Measurements from ENCODE around the gene E2F7. TPM values are rescaled to one million over a fixed set of nuclear protein-coding genes. Genes with fewer than 3 reads are reported as not detected.
"Not testable (repeated sequence)": the region's sequence is repeated elsewhere in the genome, so short reads cannot be mapped to it uniquely, and the experiment has no call there.

The E2F7 gene
- total RNA-seq, 3 donors from 2014 or later = 0.89 to 4.4 (median 0.90) TPM

GRCh38 chr12:77104286-77104685, 38.9 kb upstream of the E2F7 start:
- H3K9me3 ChIP-seq = no peaks in the 10 kb centered on the region
- H3K36me3 ChIP-seq (ENCODE audit: low read depth) = no peaks in the 10 kb centered on the region
- TF ChIP-seq CTCF (IDR thresholded peaks at IDR 0.05) = no peak
- H3K4me3 ChIP-seq = no peak overlapping the region
- ATAC-seq = no peak
- no peak for DNase-seq
- intact Hi-C loops (cut with DNase I, micrococcal nuclease) = no loop called here
- H3K4me1 ChIP-seq (ENCODE audit: low read depth) = no peaks in the 10 kb centered on the region

- Histone ChIP-seq H3K9me3 (no peaks in the 10 kb centered on the region), H3K4me3 (no peak overlapping the region), H3K36me3 (ENCODE audit: low read depth) (no peaks in the 10 kb centered on the region), H3K4me1 (ENCODE audit: low read depth) (no peaks in the 10 kb centered on the region)
- TF ChIP-seq CTCF (IDR thresholded peaks at IDR 0.05) = no peak
- no peak for ATAC-seq
- DNase-seq = no peak
- intact Hi-C loops (cut with DNase I, micrococcal nuclease) = no loop called here
Observed at GRCh38 chr12:77102691-77103090, 37.3 kb upstream of the E2F7 start.

GRCh38 chr12:77102123-77102522, 36.8 kb upstream of the E2F7 start:
- TF ChIP-seq CTCF (IDR thresholded peaks at IDR 0.05) = no peak
- DNase-seq = no peak
- no peak overlapping the region for H3K4me3 ChIP-seq
- intact Hi-C loops (cut with DNase I, micrococcal nuclease) = no loop called here
- no peak for ATAC-seq
- no peaks in the 10 kb centered on the region for H3K9me3 ChIP-seq
- H3K4me1 ChIP-seq (ENCODE audit: low read depth) = no peaks in the 10 kb centered on the region
- no peaks in the 10 kb centered on the region for H3K36me3 ChIP-seq (ENCODE audit: low read depth)

- DNase-seq (no peak), ATAC-seq (no peak)
- Histone ChIP-seq H3K4me1 (ENCODE audit: low read depth) (no peaks in the 10 kb centered on the region), H3K4me3 (no peak overlapping the region), H3K9me3 (no peaks in the 10 kb centered on the region), H3K36me3 (ENCODE audit: low read depth) (no peaks in the 10 kb centered on the region)
- intact Hi-C loops (cut with DNase I, micrococcal nuclease) = no loop called here
- no peak for TF ChIP-seq CTCF (IDR thresholded peaks at IDR 0.05)
Observed at GRCh38 chr12:77099799-77100198, 34.4 kb upstream of the E2F7 start.

- intact Hi-C loops (cut with DNase I, micrococcal nuclease) = no loop called here
- H3K9me3 ChIP-seq = no peaks in the 10 kb centered on the region
- ATAC-seq (no peak), DNase-seq (no peak)
- TF ChIP-seq CTCF (IDR thresholded peaks at IDR 0.05) = no peak
- H3K4me1 ChIP-seq (ENCODE audit: low read depth) = no peaks in the 10 kb centered on the region
- no peaks in the 10 kb centered on the region for H3K36me3 ChIP-seq (ENCODE audit: low read depth)
- no peak overlapping the region for H3K4me3 ChIP-seq
Observed at GRCh38 chr12:77097846-77098245, 32.5 kb upstream of the E2F7 start.

- H3K4me1 ChIP-seq (ENCODE audit: low read depth); H3K36me3 ChIP-seq (ENCODE audit: low read depth); H3K4me3 ChIP-seq; H3K9me3 ChIP-seq; intact Hi-C loops (cut with DNase I, micrococcal nuclease); ATAC-seq; DNase-seq: not testable (repeated sequence)
Observed at GRCh38 chr12:77092227-77092626, 26.9 kb upstream of the E2F7 start.
